Right atrium auricular region (tissue), 2 donors: ENCODE measurements around the gene UNC5B. TPM values are rescaled to one million over a fixed set of nuclear protein-coding genes. Genes with fewer than 3 reads are reported as not detected.

Source experiments
- DNase-seq: peaks from one replicate; pipeline ENCODE4 v3.0.0-alpha.2; 2019; ENCODE audit warnings: low spot score
- H3K27ac ChIP-seq, 2 donors: fragments of 200-600 bp; sonication (generic); 1 replicate in 1 of 2; 2 replicates in 1 of 2; pipeline ENCODE4 v1.5.1; 2016 to 2019
- H3K27me3 ChIP-seq, 2 donors: fragments of 200-600 bp; sonication (generic); one replicate each; pipeline versions ENCODE4 v1.5.1 to v1.6.0; 2017 to 2019
- H3K36me3 ChIP-seq: fragments of 200-600 bp; sonication (generic); one replicate; pipeline ENCODE4 v1.5.1; 2016
- H3K4me1 ChIP-seq, 2 donors: fragments of 200-600 bp; sonication (generic); one replicate each; pipeline versions ENCODE4 v1.5.1 to v1.6.0; 2017 to 2019
- H3K4me3 ChIP-seq, 2 donors: fragments of 200-600 bp; sonication (generic); 1 replicate in 1 of 2; 2 replicates in 1 of 2; pipeline ENCODE4 v1.5.1; 2017 to 2019; ENCODE audit warnings: mild to moderate bottlenecking in 1 of 2, moderate library complexity in 1 of 2
- H3K9me3 ChIP-seq, 2 donors: fragments of 200-600 bp; sonication (generic); one replicate each; pipeline ENCODE4 v1.5.1; 2019
- CTCF ChIP-seq, 2 donors: fragments of 200-600 bp; sonication (generic); IDR thresholded peaks; one replicate each; pipeline ENCODE4 v1.5.1; 2019; ENCODE audit warnings: antibody characterized with exemption in 2 of 2
- total RNA-seq, 2 donors: library from RNA; depleted of rRNA; stranded (reverse); fragments of >200 nt; gene quantifications; one replicate each; pipeline ENCODE4 v1.1.0, GENCODE V29; 2016

UNC5B gene
- total RNA-seq, 2 donors from 2014 or later = 10.9 to 29.2 TPM

DNA sequence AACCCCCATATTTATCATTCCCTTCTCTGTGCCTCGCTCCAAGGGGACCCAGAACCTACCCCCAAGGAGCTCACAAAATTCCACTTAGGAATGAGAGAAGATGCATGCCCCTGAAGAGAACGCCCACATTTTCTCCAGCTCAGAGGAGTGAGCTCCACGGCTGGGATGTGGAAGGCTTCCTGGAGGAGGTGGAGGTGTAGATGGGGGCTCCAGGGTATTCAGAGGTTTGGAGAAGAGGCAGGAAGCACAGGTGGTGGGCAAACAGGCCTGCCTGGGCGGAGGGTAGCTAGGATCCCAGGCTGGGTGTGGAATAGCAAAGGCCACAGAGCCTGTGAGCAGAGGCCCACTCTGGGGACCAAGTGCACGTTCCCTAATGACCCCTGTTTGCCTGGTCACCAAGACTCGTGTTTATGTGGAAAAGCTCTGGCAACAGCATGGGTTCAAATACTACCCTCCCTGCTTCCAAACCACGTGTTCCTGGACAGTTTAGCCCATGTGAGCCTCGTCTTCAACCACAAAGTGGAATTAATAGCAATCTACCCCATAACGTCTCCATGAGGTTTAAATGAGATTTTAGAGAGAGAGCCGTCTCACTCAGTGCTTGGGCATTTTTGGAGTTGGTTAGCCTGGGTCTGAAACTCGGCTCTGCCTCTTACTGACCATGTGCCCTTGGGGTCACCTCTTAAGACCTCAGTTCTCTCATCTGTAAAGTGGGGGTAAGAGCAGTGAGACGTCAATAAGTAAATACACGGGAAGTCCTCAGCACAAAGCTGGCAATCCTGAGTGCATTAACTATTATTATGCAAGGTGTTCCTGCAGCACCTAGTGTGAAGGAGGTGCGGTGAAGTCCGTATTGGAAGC, 24.7 kb downstream of the UNC5B start:
- Histone ChIP-seq H3K9me3 (no peaks in the 10 kb centered on the region), H3K27ac (no peak overlapping the region), H3K27me3 (no peaks in the 10 kb centered on the region), H3K36me3 (no peaks in the 10 kb centered on the region), H3K4me3 (no peak overlapping the region), H3K4me1 (peaks cover 0 to 93% of the 10 kb centered on the region in 2 donors)
- DNase-seq = no peak
- no peak for TF ChIP-seq CTCF (IDR thresholded peaks at IDR 0.05)

- no peaks in the 10 kb centered on the region for H3K27me3 ChIP-seq
- H3K9me3 ChIP-seq = no peaks in the 10 kb centered on the region
- H3K4me1 ChIP-seq = peaks cover 0 to 93% of the 10 kb centered on the region in 2 donors
- no peak for TF ChIP-seq CTCF (IDR thresholded peaks at IDR 0.05)
- peak overlapping the region in 1 of 2 donors; percentile 9 for H3K27ac ChIP-seq
- no peak overlapping the region for H3K4me3 ChIP-seq
- no peak for DNase-seq
- H3K36me3 ChIP-seq = no peaks in the 10 kb centered on the region
Measured at GRCh38 chr10:71237843-71238623, 25.7 kb downstream of the UNC5B start.

GRCh38 chr10:71238626-71239025, 26.3 kb downstream of the UNC5B start:
- Histone ChIP-seq H3K27me3 (no peaks in the 10 kb centered on the region), H3K36me3 (no peaks in the 10 kb centered on the region), H3K4me1 (peaks cover 0 to 93% of the 10 kb centered on the region in 2 donors), H3K9me3 (no peaks in the 10 kb centered on the region), H3K4me3 (no peak overlapping the region), H3K27ac (peak overlapping the region in 1 of 2 donors; percentile 9)
- no peak for TF ChIP-seq CTCF (IDR thresholded peaks at IDR 0.05)
- DNase-seq = no peak

- peaks cover 0 to 93% of the 10 kb centered on the region in 2 donors for H3K4me1 ChIP-seq
- H3K9me3 ChIP-seq = no peaks in the 10 kb centered on the region
- peak overlapping the region in 1 of 2 donors; percentile 9 for H3K27ac ChIP-seq
- TF ChIP-seq CTCF (IDR thresholded peaks at IDR 0.05) = no peak
- DNase-seq = no peak
- H3K4me3 ChIP-seq = no peak overlapping the region
- no peaks in the 10 kb centered on the region for H3K27me3 ChIP-seq
- H3K36me3 ChIP-seq = no peaks in the 10 kb centered on the region
Measured at GRCh38 chr10:71239131-71239915, 27.0 kb downstream of the UNC5B start.

- peak overlapping the region; percentile 60 to 65 for H3K27ac ChIP-seq
- DNase-seq = no peak
- H3K4me1 ChIP-seq = peaks cover 0 to 93% of the 10 kb centered on the region in 2 donors
Measured at GRCh38 chr10:71239946-71240795, 27.8 kb downstream of the UNC5B start.

More at GRCh38 chr10:71239946-71240795, 27.8 kb downstream of the UNC5B start:
- TF ChIP-seq CTCF (IDR thresholded peaks at IDR 0.05) = no peak
- no peaks in the 10 kb centered on the region for H3K9me3 ChIP-seq
- no peaks in the 10 kb centered on the region for H3K27me3 ChIP-seq
- no peak overlapping the region for H3K4me3 ChIP-seq
- no peaks in the 10 kb centered on the region for H3K36me3 ChIP-seq
